GM12873 (cell line): ENCODE data around the gene OR2D2.

ENCODE experiments used
- TF ChIP-seq, protein P1 (sequence below): IDR thresholded peaks from 2 replicates; pipeline ENCODE4 v1.5.1; 2012; ENCODE audit warnings: low read depth, mild to moderate bottlenecking, moderate library complexity, low read length, control low read depth; ENCODE audit not compliant: insufficient read depth; ENCODE audit errors: missing control alignments

Gene OR2D2

DNA sequence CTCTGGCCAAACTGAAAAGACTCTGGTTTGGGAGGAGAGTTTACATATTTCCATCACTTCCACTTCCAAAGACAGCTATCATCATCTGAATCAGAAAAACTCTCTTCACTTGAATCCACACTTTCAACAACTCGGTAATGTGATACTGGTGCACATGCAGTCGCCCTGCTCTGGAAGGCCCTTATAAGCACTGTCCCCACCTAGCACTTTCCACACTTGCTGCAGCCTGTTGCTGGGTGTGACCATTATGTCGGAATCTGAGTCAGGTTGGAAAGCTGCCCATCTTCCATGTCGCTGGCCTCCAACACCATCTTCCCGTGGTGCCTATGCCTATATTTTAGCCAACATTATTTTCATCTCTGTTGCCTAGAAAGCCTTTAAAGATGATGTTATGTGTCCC is 47.9 kb downstream of the OR2D2 start:
- TF ChIP-seq, protein P1, sequence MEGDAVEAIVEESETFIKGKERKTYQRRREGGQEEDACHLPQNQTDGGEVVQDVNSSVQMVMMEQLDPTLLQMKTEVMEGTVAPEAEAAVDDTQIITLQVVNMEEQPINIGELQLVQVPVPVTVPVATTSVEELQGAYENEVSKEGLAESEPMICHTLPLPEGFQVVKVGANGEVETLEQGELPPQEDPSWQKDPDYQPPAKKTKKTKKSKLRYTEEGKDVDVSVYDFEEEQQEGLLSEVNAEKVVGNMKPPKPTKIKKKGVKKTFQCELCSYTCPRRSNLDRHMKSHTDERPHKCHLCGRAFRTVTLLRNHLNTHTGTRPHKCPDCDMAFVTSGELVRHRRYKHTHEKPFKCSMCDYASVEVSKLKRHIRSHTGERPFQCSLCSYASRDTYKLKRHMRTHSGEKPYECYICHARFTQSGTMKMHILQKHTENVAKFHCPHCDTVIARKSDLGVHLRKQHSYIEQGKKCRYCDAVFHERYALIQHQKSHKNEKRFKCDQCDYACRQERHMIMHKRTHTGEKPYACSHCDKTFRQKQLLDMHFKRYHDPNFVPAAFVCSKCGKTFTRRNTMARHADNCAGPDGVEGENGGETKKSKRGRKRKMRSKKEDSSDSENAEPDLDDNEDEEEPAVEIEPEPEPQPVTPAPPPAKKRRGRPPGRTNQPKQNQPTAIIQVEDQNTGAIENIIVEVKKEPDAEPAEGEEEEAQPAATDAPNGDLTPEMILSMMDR: no peak

- TF ChIP-seq, protein P1: no peak
Observed at GRCh38 chr11:6843670-6844069, 48.6 kb downstream of the OR2D2 start.

DNA sequence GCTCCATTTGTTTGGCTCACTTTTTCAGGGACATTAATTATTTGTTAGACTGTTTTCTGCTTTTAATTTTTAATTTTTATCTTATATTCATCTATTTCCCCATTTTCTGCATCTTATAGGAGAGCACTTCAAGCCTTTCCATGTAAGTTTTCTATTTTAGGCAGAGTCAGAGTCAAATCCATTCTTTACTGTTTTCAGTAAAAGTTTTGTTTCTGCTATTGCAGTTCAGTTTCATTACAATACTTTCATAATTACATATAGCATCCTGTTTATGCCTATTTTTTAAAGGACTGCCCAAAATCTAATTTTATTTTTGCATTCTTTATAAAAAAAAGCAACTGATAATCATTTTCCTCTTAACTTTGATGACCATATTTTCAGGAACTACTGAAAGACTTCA is 50.6 kb downstream of the OR2D2 start:
- TF ChIP-seq, protein P1: no peak
